ENCODE data around the gene KRTAP10-10.
"Not testable (repeated sequence)": the region's sequence is repeated elsewhere in the genome, so short reads cannot be mapped to it uniquely, and the experiment has no call there.

KRTAP10-10 gene

GRCh38 chr21:44632067-44632466 is 5.1 kb upstream of the KRTAP10-10 start:
- Histone ChIP-seq H3K9me3 (ENCODE audit: control insufficient read depth, low read depth, low read length) (no peaks in the 10 kb centered on the region), H3K27ac (ENCODE audit: low read length) (no peak overlapping the region), H3K4me1 (ENCODE audit: control insufficient read depth, low read depth, low read length) (no peaks in the 10 kb centered on the region), H3K27me3 (ENCODE audit: control insufficient read depth, insufficient read depth, low read length) (no peaks in the 10 kb centered on the region), H3K4me3 (ENCODE audit: low read length) (no peak overlapping the region), H3K9ac (ENCODE audit: low read length) (no peak overlapping the region), H3K36me3 (ENCODE audit: control insufficient read depth, low read depth, low read length) (no peaks in the 10 kb centered on the region)

- Histone ChIP-seq H3K9ac (ENCODE audit: low read length) (no peak overlapping the region), H3K4me3 (ENCODE audit: low read length) (no peak overlapping the region), H3K4me1 (ENCODE audit: control insufficient read depth, low read depth, low read length) (no peaks in the 10 kb centered on the region), H3K9me3 (ENCODE audit: control insufficient read depth, low read depth, low read length) (no peaks in the 10 kb centered on the region), H3K27me3 (ENCODE audit: control insufficient read depth, insufficient read depth, low read length) (no peaks in the 10 kb centered on the region), H3K27ac (ENCODE audit: low read length) (no peak overlapping the region), H3K36me3 (ENCODE audit: control insufficient read depth, low read depth, low read length) (no peaks in the 10 kb centered on the region)
Observed at GRCh38 chr21:44636209-44637017, 743 bp upstream of the KRTAP10-10 start.

GRCh38 chr21:44637851-44638348 is 744 bp downstream of the KRTAP10-10 start:
- not testable (repeated sequence) for H3K36me3 ChIP-seq (ENCODE audit: control insufficient read depth, low read depth, low read length); H3K9me3 ChIP-seq (ENCODE audit: control insufficient read depth, low read depth, low read length); H3K27me3 ChIP-seq (ENCODE audit: control insufficient read depth, insufficient read depth, low read length); H3K9ac ChIP-seq (ENCODE audit: low read length); H3K4me3 ChIP-seq (ENCODE audit: low read length); H3K27ac ChIP-seq (ENCODE audit: low read length); H3K4me1 ChIP-seq (ENCODE audit: control insufficient read depth, low read depth, low read length)

- not testable (repeated sequence) for H3K9ac ChIP-seq (ENCODE audit: low read length); H3K9me3 ChIP-seq (ENCODE audit: control insufficient read depth, low read depth, low read length); H3K4me1 ChIP-seq (ENCODE audit: control insufficient read depth, low read depth, low read length); H3K4me3 ChIP-seq (ENCODE audit: low read length); H3K27ac ChIP-seq (ENCODE audit: low read length); H3K27me3 ChIP-seq (ENCODE audit: control insufficient read depth, insufficient read depth, low read length); H3K36me3 ChIP-seq (ENCODE audit: control insufficient read depth, low read depth, low read length)
Observed at GRCh38 chr21:44638506-44639330, 1.6 kb downstream of the KRTAP10-10 start.

- no peak overlapping the region for H3K27ac ChIP-seq (ENCODE audit: low read length)
- no peaks in the 10 kb centered on the region for H3K4me1 ChIP-seq (ENCODE audit: control insufficient read depth, low read depth, low read length)
- no peak overlapping the region for H3K4me3 ChIP-seq (ENCODE audit: low read length)
- no peak overlapping the region for H3K9ac ChIP-seq (ENCODE audit: low read length)
- no peaks in the 10 kb centered on the region for H3K27me3 ChIP-seq (ENCODE audit: control insufficient read depth, insufficient read depth, low read length)
- H3K36me3 ChIP-seq (ENCODE audit: control insufficient read depth, low read depth, low read length): no peaks in the 10 kb centered on the region
- peaks cover 1% of the 10 kb centered on the region for H3K9me3 ChIP-seq (ENCODE audit: control insufficient read depth, low read depth, low read length)
Observed at GRCh38 chr21:44639331-44639655, 2.1 kb downstream of the KRTAP10-10 start.

- Histone ChIP-seq H3K27me3 (ENCODE audit: control insufficient read depth, insufficient read depth, low read length) (no peaks in the 10 kb centered on the region), H3K9me3 (ENCODE audit: control insufficient read depth, low read depth, low read length) (peaks cover 10% of the 10 kb centered on the region), H3K4me1 (ENCODE audit: control insufficient read depth, low read depth, low read length) (no peaks in the 10 kb centered on the region), H3K9ac (ENCODE audit: low read length) (no peak overlapping the region), H3K36me3 (ENCODE audit: control insufficient read depth, low read depth, low read length) (no peaks in the 10 kb centered on the region), H3K4me3 (ENCODE audit: low read length) (no peak overlapping the region), H3K27ac (ENCODE audit: low read length) (no peak overlapping the region)
Observed at GRCh38 chr21:44640761-44641160, 3.6 kb downstream of the KRTAP10-10 start.

- no peak overlapping the region for H3K27ac ChIP-seq (ENCODE audit: low read length)
- H3K4me3 ChIP-seq (ENCODE audit: low read length): no peak overlapping the region
- no peaks in the 10 kb centered on the region for H3K27me3 ChIP-seq (ENCODE audit: control insufficient read depth, insufficient read depth, low read length)
- H3K4me1 ChIP-seq (ENCODE audit: control insufficient read depth, low read depth, low read length): peaks cover 4% of the 10 kb centered on the region
- H3K9me3 ChIP-seq (ENCODE audit: control insufficient read depth, low read depth, low read length): peaks cover 10% of the 10 kb centered on the region
- H3K36me3 ChIP-seq (ENCODE audit: control insufficient read depth, low read depth, low read length): no peaks in the 10 kb centered on the region
- no peak overlapping the region for H3K9ac ChIP-seq (ENCODE audit: low read length)
Observed at GRCh38 chr21:44643741-44644310, 6.7 kb downstream of the KRTAP10-10 start.

GRCh38 chr21:44644878-44645277 is 7.7 kb downstream of the KRTAP10-10 start:
- Histone ChIP-seq H3K27me3 (ENCODE audit: control insufficient read depth, insufficient read depth, low read length) (no peaks in the 10 kb centered on the region), H3K9me3 (ENCODE audit: control insufficient read depth, low read depth, low read length) (peaks cover 10% of the 10 kb centered on the region), H3K36me3 (ENCODE audit: control insufficient read depth, low read depth, low read length) (no peaks in the 10 kb centered on the region), H3K4me1 (ENCODE audit: control insufficient read depth, low read depth, low read length) (peaks cover 4% of the 10 kb centered on the region), H3K4me3 (ENCODE audit: low read length) (no peak overlapping the region), H3K27ac (ENCODE audit: low read length) (no peak overlapping the region), H3K9ac (ENCODE audit: low read length) (no peak overlapping the region)

GRCh38 chr21:44646366-44647221 is 9.4 kb downstream of the KRTAP10-10 start, which contains the start of gene KRTAP10-11:
TSS of gene KRTAP10-11 (plus strand) at chr21:44646414. CDS start at chr21:44646459, 45 bp downstream.
- H3K27me3 ChIP-seq (ENCODE audit: control insufficient read depth, insufficient read depth, low read length); H3K9ac ChIP-seq (ENCODE audit: low read length): not testable (repeated sequence)
- peaks cover 10% of the 10 kb centered on the region for H3K9me3 ChIP-seq (ENCODE audit: control insufficient read depth, low read depth, low read length)

GRCh38 chr21:44647222-44647552 is 10.0 kb downstream of the KRTAP10-10 start:
- no peak overlapping the region for H3K4me3 ChIP-seq (ENCODE audit: low read length)
- no peak overlapping the region for H3K27ac ChIP-seq (ENCODE audit: low read length)
- H3K9ac ChIP-seq (ENCODE audit: low read length): no peak overlapping the region
- peaks cover 4% of the 10 kb centered on the region for H3K4me1 ChIP-seq (ENCODE audit: control insufficient read depth, low read depth, low read length)
- no peaks in the 10 kb centered on the region for H3K36me3 ChIP-seq (ENCODE audit: control insufficient read depth, low read depth, low read length)
- H3K9me3 ChIP-seq (ENCODE audit: control insufficient read depth, low read depth, low read length): peaks cover 10% of the 10 kb centered on the region
- no peaks in the 10 kb centered on the region for H3K27me3 ChIP-seq (ENCODE audit: control insufficient read depth, insufficient read depth, low read length)

More at GRCh38 chr21:44646366-44647221, 9.4 kb downstream of the KRTAP10-10 start, which contains the start of gene KRTAP10-11:
- not testable (repeated sequence) for H3K27ac ChIP-seq (ENCODE audit: low read length); H3K4me1 ChIP-seq (ENCODE audit: control insufficient read depth, low read depth, low read length); H3K36me3 ChIP-seq (ENCODE audit: control insufficient read depth, low read depth, low read length); H3K4me3 ChIP-seq (ENCODE audit: low read length)

Data from iPS-18a (cell line).